GM12878 (cell line): ENCODE results near the gene ZBED1. TPM values are rescaled to one million over a fixed set of nuclear protein-coding genes. Genes with fewer than 3 reads are reported as not detected.

Experiments used
- ATAC-seq: fragments of 200-7000 bp; cut with Tn5 transposase; 3 replicates; pipeline ENCODE4 v1.9.1; 2020; ENCODE audit warnings: mild to moderate bottlenecking, moderate library complexity
- BruUV-seq: library from RNA; stranded (reverse); fragments of 400-500 nt; replicated peaks from 2 replicates; lab custom pipeline; 2021; lab: Mats Ljungman, UMichigan
- CTCF ChIA-PET: fragments of 300-600 bp; sonication (Branson Sonifier 250); formaldehyde crosslinking; extraction: SDS; loops from one replicate; lab custom pipeline; 2021; ENCODE audit warnings: inconsistent platforms; lab: Yijun Ruan, JAX
- POLR2A ChIA-PET: fragments of 350-600 bp; formaldehyde crosslinking; extraction: SDS; loops from one replicate; lab custom pipeline; 2021; ENCODE audit warnings: inconsistent platforms; lab: Charles Lee
- RAD21 ChIA-PET: fragments of 300-600 bp; sonication (Branson Sonifier 250); formaldehyde crosslinking; loops from one replicate; lab custom pipeline; 2023; ENCODE audit warnings: antibody characterized with exemption; ENCODE audit not compliant: unreplicated experiment; lab: Charles Lee
- SMC1A ChIA-PET: fragments of 300-600 bp; sonication (Branson Sonifier 250); formaldehyde crosslinking; loops from one replicate; lab custom pipeline; 2023; ENCODE audit not compliant: unreplicated experiment, uncharacterized antibody; lab: Charles Lee
- DNase-seq: peaks from one replicate; pipeline ENCODE4 v3.0.0-alpha.2; 2011; ENCODE audit warnings: low read depth, low spot score
- FAIRE-seq: peaks from 3 replicates; lab custom pipeline; 2011; peaks lifted over from hg19 to GRCh38; lab: Jason Lieb, UNC
- H2AFZ ChIP-seq: 2 replicates; pipeline ENCODE4 v1.6.0; 2011; ENCODE audit warnings: low read depth, low read length, control low read depth; ENCODE audit not compliant: control insufficient read depth
- H3K27ac ChIP-seq: 2 replicates; pipeline ENCODE4 v1.5.1; 2011; ENCODE audit warnings: control low read depth; ENCODE audit not compliant: control insufficient read depth, insufficient read depth
- H3K27me3 ChIP-seq, 2 experiments: replicated peaks in 1 of 2; 2 replicates each; pipeline versions ENCODE4 v1.6.0 to v1.6.1; 2011; ENCODE audit warnings: low read length in 1 of 2; ENCODE audit not compliant: control insufficient read depth in 2 of 2, insufficient read depth in 2 of 2
- H3K36me3 ChIP-seq, 2 experiments: 2 replicates each; pipeline ENCODE4 v1.5.1; 2011; ENCODE audit warnings: low read length in 1 of 2; ENCODE audit not compliant: control insufficient read depth in 2 of 2, insufficient read depth in 2 of 2
- H3K4me1 ChIP-seq: 2 replicates; pipeline ENCODE4 v1.6.1; 2011; ENCODE audit warnings: mild to moderate bottlenecking, low read length, moderate library complexity, mixed read lengths; ENCODE audit not compliant: control insufficient read depth, insufficient read depth
- H3K4me2 ChIP-seq: 2 replicates; pipeline ENCODE4 v1.6.0; 2011; ENCODE audit warnings: control low read depth; ENCODE audit not compliant: control insufficient read depth, insufficient read depth
- H3K4me3 ChIP-seq: fragments of 200-600 bp; sonication (generic); 2 replicates; pipeline ENCODE4 v1.5.1; 2016
- H3K79me2 ChIP-seq: 2 replicates; pipeline ENCODE4 v1.6.0; 2011; ENCODE audit warnings: low read length; ENCODE audit not compliant: control insufficient read depth, insufficient read depth
- H3K9ac ChIP-seq: 2 replicates; pipeline ENCODE4 v1.8.0; 2011; ENCODE audit warnings: low read length, control low read depth, mixed read lengths; ENCODE audit not compliant: control insufficient read depth, insufficient read depth
- H3K9me3 ChIP-seq: replicated peaks from 3 replicates; pipeline ENCODE4 v1.5.1; 2011; ENCODE audit warnings: mild to moderate bottlenecking, low read length; ENCODE audit not compliant: control insufficient read depth, insufficient read depth
- H4K20me1 ChIP-seq: 2 replicates; pipeline ENCODE4 v1.6.0; 2011; ENCODE audit not compliant: control insufficient read depth, insufficient read depth
- ATF7 ChIP-seq: fragments of 450-650 bp; IDR thresholded peaks from 2 replicates; pipeline ENCODE4 v1.6.1; 2016; ENCODE audit warnings: low read depth, mild to moderate bottlenecking
- BRCA1 ChIP-seq: IDR thresholded peaks from 2 replicates; pipeline ENCODE4 v1.6.1; 2011; ENCODE audit warnings: low read depth, low read length, improper control_type of control experiment
- CBX3 ChIP-seq: fragments of 200-600 bp; sonication (generic); IDR thresholded peaks from 2 replicates; pipeline ENCODE4 v1.6.1; 2016; ENCODE audit warnings: low read depth, borderline replicate concordance
- CHD2 ChIP-seq: IDR thresholded peaks from 2 replicates; pipeline ENCODE4 v1.6.1; 2011; ENCODE audit warnings: low read depth, low read length, improper control_type of control experiment, borderline replicate concordance
- CHD4 ChIP-seq: fragments of 200-600 bp; sonication (generic); IDR thresholded peaks from 2 replicates; pipeline ENCODE4 v1.6.1; 2016; ENCODE audit warnings: mild to moderate bottlenecking
- EGR1 ChIP-seq, 2 experiments: IDR thresholded peaks; 1 replicate in 1 of 2; 2 replicates in 1 of 2; pipeline ENCODE4 v1.6.1; 2011 to 2012; ENCODE audit warnings: low read depth in 2 of 2, low read length in 2 of 2, borderline replicate concordance in 1 of 2, mild to moderate bottlenecking in 1 of 2, moderate library complexity in 1 of 2
- GATAD2B ChIP-seq: fragments of 450-650 bp; conservative IDR thresholded peaks from 2 replicates; pipeline ENCODE4 v1.6.1; 2017; ENCODE audit warnings: low read depth, mild to moderate bottlenecking, moderate library complexity
- NFXL1 ChIP-seq: fragments of 450-650 bp; IDR thresholded peaks from 2 replicates; pipeline ENCODE4 v1.6.1; 2017; ENCODE audit warnings: antibody characterized with exemption, mild to moderate bottlenecking, borderline replicate concordance
- POU2F2 ChIP-seq: IDR thresholded peaks from 3 replicates; pipeline ENCODE4 v1.6.1; 2011; ENCODE audit warnings: low read depth, mild to moderate bottlenecking, low read length, borderline replicate concordance
- REST ChIP-seq: IDR thresholded peaks from 2 replicates; pipeline ENCODE4 v1.6.1; 2012; ENCODE audit warnings: mild to moderate bottlenecking, low read depth, low read length
- SRF ChIP-seq, 2 experiments: IDR thresholded peaks; 2 replicates each; pipeline ENCODE4 v1.6.1; 2011; ENCODE audit warnings: low read depth in 2 of 2, low read length in 2 of 2, mild to moderate bottlenecking in 1 of 2, moderate library complexity in 1 of 2
- SUZ12 ChIP-seq: fragments of 200-600 bp; sonication (generic); IDR thresholded peaks from one replicate; pipeline ENCODE4 v1.6.1; 2018; ENCODE audit warnings: antibody characterized with exemption, mild to moderate bottlenecking; ENCODE audit not compliant: unreplicated experiment
- WGBS: methylation state at CpG from one replicate; pipeline ENCODE4 v1.1.6; 2016; ENCODE audit warnings: low lambda C conversion rate; ENCODE audit not compliant: insufficient replicate concordance, insufficient coverage; ENCODE audit errors: missing lambda C conversion rate; 5-methylcytosine and 5-hydroxymethylcytosine counted together
- in situ Hi-C: fragments of 300-500 bp; cut with MboI; formaldehyde crosslinking; loops from 9 replicates; pipeline ENCODE4 v1.14.3; 2018; ENCODE audit warnings: mixed read lengths
- intact Hi-C: fragments of 100-400 bp; cut with micrococcal nuclease; formaldehyde crosslinking; loops from one replicate; pipeline ENCODE4 v1.14.2; 2022; ENCODE audit not compliant: unreplicated experiment
- polyA plus RNA-seq, 11 experiments: library from polyadenylated mRNA; depleted of rRNA in 4 of 11; unstranded in 6 of 11; stranded (reverse) in 5 of 11; fragments of >200 nt; fragmentation: Nextera tagmentation in 4 of 11; fragmentation: Illumina TruSeq in 1 of 11; extraction: Ambion mirVana in 4 of 11; extraction: Trizol in 1 of 11; gene quantifications; 1 replicate in 1 of 11; 2 replicates in 10 of 11; pipeline versions ENCODE4 v1.2.1 to v1.2.3, GENCODE V29; 2011 to 2016; ENCODE audit warnings: inconsistent platforms in 2 of 11, missing spikeins in 2 of 11, low read depth in 1 of 11
- total RNA-seq, 4 experiments: library from RNA; depleted of rRNA in 3 of 4; stranded (reverse); fragments of >200 nt in 3 of 4; fragmentation: Illumina TruSeq in 1 of 4; extraction: Trizol in 1 of 4; gene quantifications; 2 replicates each; pipeline versions ENCODE4 v1.2.1 to v1.2.3, GENCODE V29; 2013 to 2021
- TF ChIP-seq, protein P1 (sequence below): IDR thresholded peaks from 2 replicates; pipeline ENCODE4 v1.6.1; 2011; ENCODE audit warnings: low read depth, mild to moderate bottlenecking, low read length, moderate library complexity, borderline replicate concordance; ENCODE audit errors: extremely low read depth
- TF ChIP-seq, protein P2 (sequence below): fragments of 450-650 bp; formaldehyde crosslinking; IDR thresholded peaks from 2 replicates; pipeline ENCODE4 v1.4.0; 2020; ENCODE audit warnings: mild to moderate bottlenecking, moderate library complexity

Gene ZBED1
- total and polyA plus RNA-seq, 10 of the 15 experiments (the other 5 are each of a cell fraction or from before 2014, with no cell fraction given): 1.9 to 75.5 (median 40.5) TPM

- no peaks in the 10 kb centered on the region for H3K27me3 ChIP-seq
- no peak overlapping the region for H3K4me3 ChIP-seq
- H3K9ac ChIP-seq: no peak overlapping the region
- SMC1A ChIA-PET: no interaction called here
- no peaks in the 10 kb centered on the region for H3K79me2 ChIP-seq
- CTCF ChIA-PET: no interaction called here
- 35% methylated on average over 7 of the region's 7 CpGs for WGBS
- no peaks in the 10 kb centered on the region; the same call in 2 of the 3 replicates for H3K9me3 ChIP-seq
- intact Hi-C loops (no loop called here), in situ Hi-C loops (no loop called here)
- no peak for DNase-seq
- no peaks in the 10 kb centered on the region for H4K20me1 ChIP-seq
- no peak overlapping the region for H3K4me2 ChIP-seq
- H2AFZ ChIP-seq: no peak overlapping the region
- FAIRE-seq: no peak
- RAD21 ChIA-PET: no interaction called here
- no peaks in the 10 kb centered on the region for H3K4me1 ChIP-seq
- H3K36me3 ChIP-seq: no peaks in the 10 kb centered on the region
- POLR2A ChIA-PET: no interaction called here
- no TSS peak for BruUV-seq
- H3K27ac ChIP-seq: no peak overlapping the region
- TF ChIP-seq SUZ12: no peak
- no peak for TF ChIP-seq BRCA1
- TF ChIP-seq GATAD2B: no peak
- TF ChIP-seq CHD4: no peak
- TF ChIP-seq POU2F2: no peak
- no peak for TF ChIP-seq CBX3
- TF ChIP-seq ATF7: no peak
- no peak for TF ChIP-seq CHD2
- TF ChIP-seq EGR1 (IDR thresholded peaks at IDR 0.05; ENCODE audit: borderline replicate concordance in 1 of 2, low read depth in 2 of 2, low read length in 2 of 2): no peak
- TF ChIP-seq SRF (IDR thresholded peaks at IDR 0.05; ENCODE audit: low read depth in 2 of 2, low read length in 2 of 2): no peak
- TF ChIP-seq REST: no peak
- TF ChIP-seq NFXL1: no peak
- TF ChIP-seq, protein P1, sequence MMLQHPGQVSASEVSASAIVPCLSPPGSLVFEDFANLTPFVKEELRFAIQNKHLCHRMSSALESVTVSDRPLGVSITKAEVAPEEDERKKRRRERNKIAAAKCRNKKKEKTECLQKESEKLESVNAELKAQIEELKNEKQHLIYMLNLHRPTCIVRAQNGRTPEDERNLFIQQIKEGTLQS: no peak
- TF ChIP-seq, protein P2, sequence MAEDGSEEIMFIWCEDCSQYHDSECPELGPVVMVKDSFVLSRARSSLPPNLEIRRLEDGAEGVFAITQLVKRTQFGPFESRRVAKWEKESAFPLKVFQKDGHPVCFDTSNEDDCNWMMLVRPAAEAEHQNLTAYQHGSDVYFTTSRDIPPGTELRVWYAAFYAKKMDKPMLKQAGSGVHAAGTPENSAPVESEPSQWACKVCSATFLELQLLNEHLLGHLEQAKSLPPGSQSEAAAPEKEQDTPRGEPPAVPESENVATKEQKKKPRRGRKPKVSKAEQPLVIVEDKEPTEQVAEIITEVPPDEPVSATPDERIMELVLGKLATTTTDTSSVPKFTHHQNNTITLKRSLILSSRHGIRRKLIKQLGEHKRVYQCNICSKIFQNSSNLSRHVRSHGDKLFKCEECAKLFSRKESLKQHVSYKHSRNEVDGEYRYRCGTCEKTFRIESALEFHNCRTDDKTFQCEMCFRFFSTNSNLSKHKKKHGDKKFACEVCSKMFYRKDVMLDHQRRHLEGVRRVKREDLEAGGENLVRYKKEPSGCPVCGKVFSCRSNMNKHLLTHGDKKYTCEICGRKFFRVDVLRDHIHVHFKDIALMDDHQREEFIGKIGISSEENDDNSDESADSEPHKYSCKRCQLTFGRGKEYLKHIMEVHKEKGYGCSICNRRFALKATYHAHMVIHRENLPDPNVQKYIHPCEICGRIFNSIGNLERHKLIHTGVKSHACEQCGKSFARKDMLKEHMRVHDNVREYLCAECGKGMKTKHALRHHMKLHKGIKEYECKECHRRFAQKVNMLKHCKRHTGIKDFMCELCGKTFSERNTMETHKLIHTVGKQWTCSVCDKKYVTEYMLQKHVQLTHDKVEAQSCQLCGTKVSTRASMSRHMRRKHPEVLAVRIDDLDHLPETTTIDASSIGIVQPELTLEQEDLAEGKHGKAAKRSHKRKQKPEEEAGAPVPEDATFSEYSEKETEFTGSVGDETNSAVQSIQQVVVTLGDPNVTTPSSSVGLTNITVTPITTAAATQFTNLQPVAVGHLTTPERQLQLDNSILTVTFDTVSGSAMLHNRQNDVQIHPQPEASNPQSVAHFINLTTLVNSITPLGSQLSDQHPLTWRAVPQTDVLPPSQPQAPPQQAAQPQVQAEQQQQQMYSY: no peak
- TF ChIP-seq, all 136 proteins: peak for 0
- ATAC-seq: no peak
Measured at GRCh38 chrX:2536141-2536540, 35.4 kb upstream of the ZBED1 start.
